Mammary epithelial cell (primary cell): ENCODE results near the gene KAZN.

ENCODE experiments used
- CTCF ChIP-seq, 2 donors: IDR thresholded peaks in 1 of 2; conservative IDR thresholded peaks in 1 of 2; 2 replicates each; pipeline ENCODE4 v1.5.1; 2011 to 2012; ENCODE audit warnings: inconsistent platforms in 2 of 2, low read length in 2 of 2, mild to moderate bottlenecking in 2 of 2, control low read depth in 1 of 2, low read depth in 1 of 2; ENCODE audit not compliant: insufficient read depth in 1 of 2; ENCODE audit errors: extremely low read depth in 1 of 2
- EZH2 ChIP-seq: IDR thresholded peaks from 2 replicates; pipeline ENCODE4 v1.6.1; 2012; ENCODE audit warnings: low read length, inconsistent platforms, borderline replicate concordance

GRCh38 chr1:14977338-14977931 lies 378.9 kb downstream of the KAZN start:
- TF ChIP-seq EZH2, result no peak
- no peak for TF ChIP-seq CTCF (conservative IDR thresholded peaks at IDR 0.05 in 1 of 2, IDR thresholded peaks at IDR 0.05 in 1 of 2; ENCODE audit: extremely low read depth in 1 of 2, insufficient read depth in 1 of 2, low read depth in 1 of 2, low read length in 2 of 2)
